ENCODE measurements around the gene CYP4F8. TPM values are rescaled to one million over a fixed set of nuclear protein-coding genes. Genes with fewer than 3 reads are reported as not detected.

The CYP4F8 gene
- total RNA-seq, 1 experiment from 2014 or later = not detected

GRCh38 chr19:15669440-15669839 lies 54.4 kb downstream of the CYP4F8 start:
- TF ChIP-seq REST (IDR thresholded peaks at IDR 0.05; ENCODE audit: insufficient read depth in 1 of 2, low read depth in 2 of 2, low read length in 1 of 2) = 0 out of 4 replicates have a peak, but pooled peaks of 1 of the 2 experiments have one; percentile 15
- TF ChIP-seq CTCF (IDR thresholded peaks at IDR 0.05) = no peak
- no peak overlapping the region for H3K27ac ChIP-seq (ENCODE audit: low read length)
- DNase-seq (ENCODE audit: low read depth, low spot score) (no peak), ATAC-seq (no peak)
- no peaks in the 10 kb centered on the region for H3K27me3 ChIP-seq (ENCODE audit: control insufficient read depth, insufficient read depth, low read length)
- H3K4me1 ChIP-seq (ENCODE audit: control insufficient read depth, insufficient read depth, low read length) = no peaks in the 10 kb centered on the region
- ChIA-PET CTCF (no interaction called here), POLR2A (no interaction called here)
- no peak overlapping the region for H3K4me3 ChIP-seq (ENCODE audit: low read depth in 2 of 2, low read length in 2 of 2)
- intact Hi-C loops (cut with micrococcal nuclease; ENCODE audit: unreplicated experiment) (no loop called here), in situ Hi-C loops (cut with HindIII; ENCODE audit: low pct_unique_long_range_greater_than_20kb, low sequenced_read_pairs) (no loop called here)
- no peaks in the 10 kb centered on the region for H3K36me3 ChIP-seq (ENCODE audit: control insufficient read depth, insufficient read depth, low read length)
- no TSS peak for BruUV-seq (replicated peaks)
- no peaks in the 10 kb centered on the region for H3K9me3 ChIP-seq (ENCODE audit: control insufficient read depth, insufficient read depth, low read depth, low read length)

- CTCF ChIA-PET = no interaction called here
- no TSS peak for BruUV-seq (replicated peaks)
- ATAC-seq (no peak), DNase-seq (ENCODE audit: low read depth, low spot score) (no peak)
- no peaks in the 10 kb centered on the region for H3K4me1 ChIP-seq (ENCODE audit: control insufficient read depth, insufficient read depth, low read length)
- H3K9me3 ChIP-seq (ENCODE audit: control insufficient read depth, insufficient read depth, low read depth, low read length) = no peaks in the 10 kb centered on the region
- TF ChIP-seq SIN3A (IDR thresholded peaks at IDR 0.05; ENCODE audit: borderline replicate concordance, insufficient read depth, low read depth, low read length) = no peak
- no peak for TF ChIP-seq TCF7L2 (IDR thresholded peaks at IDR 0.05; ENCODE audit: low read depth, low read length)
- TF ChIP-seq CTCF (IDR thresholded peaks at IDR 0.05) = no peak
- TF ChIP-seq POLR2AphosphoS5 (IDR thresholded peaks at IDR 0.05; ENCODE audit: low read depth, low read length) = no peak
- TF ChIP-seq REST (IDR thresholded peaks at IDR 0.05; ENCODE audit: insufficient read depth in 1 of 2, low read depth in 2 of 2, low read length in 1 of 2) = no peak
- intact Hi-C loops (cut with micrococcal nuclease; ENCODE audit: unreplicated experiment) = no loop called here
- H3K27ac ChIP-seq (ENCODE audit: low read length) = no peak overlapping the region
- in situ Hi-C loops (cut with HindIII; ENCODE audit: low pct_unique_long_range_greater_than_20kb, low sequenced_read_pairs) = no loop called here
- no peak overlapping the region for H3K4me3 ChIP-seq (ENCODE audit: low read depth in 2 of 2, low read length in 2 of 2)
- H3K27me3 ChIP-seq (ENCODE audit: control insufficient read depth, insufficient read depth, low read length) = no peaks in the 10 kb centered on the region
- H3K36me3 ChIP-seq (ENCODE audit: control insufficient read depth, insufficient read depth, low read length) = no peaks in the 10 kb centered on the region
- POLR2A ChIA-PET = no interaction called here
Observed at GRCh38 chr19:15669891-15670290, 54.9 kb downstream of the CYP4F8 start.
